Measurements from ENCODE around the gene MAGED4.

DNA sequence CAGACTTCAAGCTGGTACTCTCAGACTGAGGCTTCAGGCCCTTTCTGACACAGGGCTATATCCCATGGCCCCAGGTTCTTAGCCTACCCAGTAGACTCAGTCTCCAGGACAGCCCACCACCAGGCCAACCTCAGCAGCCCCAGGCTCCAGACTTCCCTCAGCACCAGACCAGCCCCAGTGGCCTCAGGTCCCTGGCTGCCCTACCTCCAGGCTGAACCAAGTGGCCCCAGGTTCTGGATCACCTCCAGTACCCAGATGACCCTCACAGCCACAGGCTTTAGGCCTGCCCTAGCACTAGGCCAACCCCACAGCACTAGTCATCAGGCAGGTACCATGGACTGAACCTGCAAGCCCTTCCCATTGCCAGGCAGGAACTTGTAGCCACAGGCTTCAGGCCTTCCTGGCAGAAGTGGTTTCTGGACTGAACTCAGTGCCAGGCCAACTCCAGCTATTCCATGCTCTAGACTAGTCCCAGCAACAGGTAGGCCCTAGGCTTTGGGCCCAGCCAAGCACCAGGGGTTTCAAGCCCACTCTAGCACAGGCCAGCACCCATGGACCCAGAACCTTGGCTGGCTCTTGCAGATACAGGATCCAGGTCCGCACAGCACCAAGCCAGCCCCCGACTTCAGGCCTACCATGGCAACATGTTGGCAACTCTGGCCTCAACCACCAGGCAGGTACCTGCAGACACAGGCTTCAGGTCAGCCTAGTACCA is 45.7 kb upstream of the MAGED4 start:
- TF ChIP-seq, protein P1, sequence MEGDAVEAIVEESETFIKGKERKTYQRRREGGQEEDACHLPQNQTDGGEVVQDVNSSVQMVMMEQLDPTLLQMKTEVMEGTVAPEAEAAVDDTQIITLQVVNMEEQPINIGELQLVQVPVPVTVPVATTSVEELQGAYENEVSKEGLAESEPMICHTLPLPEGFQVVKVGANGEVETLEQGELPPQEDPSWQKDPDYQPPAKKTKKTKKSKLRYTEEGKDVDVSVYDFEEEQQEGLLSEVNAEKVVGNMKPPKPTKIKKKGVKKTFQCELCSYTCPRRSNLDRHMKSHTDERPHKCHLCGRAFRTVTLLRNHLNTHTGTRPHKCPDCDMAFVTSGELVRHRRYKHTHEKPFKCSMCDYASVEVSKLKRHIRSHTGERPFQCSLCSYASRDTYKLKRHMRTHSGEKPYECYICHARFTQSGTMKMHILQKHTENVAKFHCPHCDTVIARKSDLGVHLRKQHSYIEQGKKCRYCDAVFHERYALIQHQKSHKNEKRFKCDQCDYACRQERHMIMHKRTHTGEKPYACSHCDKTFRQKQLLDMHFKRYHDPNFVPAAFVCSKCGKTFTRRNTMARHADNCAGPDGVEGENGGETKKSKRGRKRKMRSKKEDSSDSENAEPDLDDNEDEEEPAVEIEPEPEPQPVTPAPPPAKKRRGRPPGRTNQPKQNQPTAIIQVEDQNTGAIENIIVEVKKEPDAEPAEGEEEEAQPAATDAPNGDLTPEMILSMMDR (conservative IDR thresholded peaks at IDR 0.05; ENCODE audit: low read depth, low read length): no peak
- TF ChIP-seq EZH2phosphoT487 (IDR thresholded peaks at IDR 0.05; ENCODE audit: borderline replicate concordance, low read length): no peak
